Measurements from ENCODE around the gene CD36. TPM values are rescaled to one million over a fixed set of nuclear protein-coding genes. Genes with fewer than 3 reads are reported as not detected.

The CD36 gene
- total and polyA plus RNA-seq, 5 donors: 460 to 639 (median 570) TPM

DNA sequence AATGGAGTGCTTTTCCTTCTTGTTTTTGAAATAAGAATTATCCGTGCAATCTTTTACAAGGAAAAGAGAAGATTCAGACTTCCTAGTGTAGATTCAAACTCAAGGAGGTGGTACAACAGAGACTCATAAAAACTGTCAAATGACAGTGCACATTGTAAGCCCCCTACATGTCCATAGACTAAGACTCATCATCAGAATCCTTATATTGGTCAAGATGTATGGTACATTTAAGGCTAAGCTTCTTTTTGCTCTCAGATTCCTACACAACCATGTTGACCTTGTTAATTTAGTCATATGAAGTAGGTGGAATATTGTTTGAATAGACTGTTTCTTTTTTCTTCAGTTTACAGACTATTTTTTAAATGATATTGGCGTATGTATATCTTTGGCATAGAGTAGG lies 11.6 kb downstream of the CD36 start:
- Histone ChIP-seq H3K27ac (ENCODE audit: low read length) (no peak overlapping the region), H3K4me3 (ENCODE audit: low read length) (no peak overlapping the region), H3K4me1 (ENCODE audit: control insufficient read depth, insufficient read depth, low read length) (no peaks in the 10 kb centered on the region), H3K9me3 (ENCODE audit: control insufficient read depth, low read length) (no peaks in the 10 kb centered on the region), H3K27me3 (ENCODE audit: control insufficient read depth, insufficient read depth) (no peaks in the 10 kb centered on the region)
- ATAC-seq: no peak
- intact Hi-C loops (cut with DNase I): no loop called here
- DNase-seq: no peak
- WGBS: 88% methylated on average over 2 of the region's 2 CpGs

DNA sequence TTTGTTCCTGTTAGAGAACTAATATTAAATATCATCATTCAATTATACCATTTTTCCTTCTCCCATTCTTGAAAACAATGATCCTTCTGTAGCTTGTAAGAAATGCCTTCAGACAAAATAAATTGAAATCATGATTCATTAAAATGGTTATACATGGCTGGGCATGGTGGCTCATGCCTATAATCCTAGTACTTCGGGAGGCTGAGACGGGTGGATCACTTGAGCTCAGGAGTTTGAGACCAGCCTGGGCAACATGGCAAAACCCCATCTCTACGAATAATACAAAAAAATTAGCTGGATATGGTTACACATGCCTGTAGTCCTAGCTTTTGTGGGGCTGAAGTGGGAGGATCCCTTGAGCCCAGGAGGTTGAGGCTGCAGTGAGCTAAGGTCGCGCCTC lies 13.0 kb downstream of the CD36 start:
- WGBS: 92% methylated on average over 5 of the region's 5 CpGs
- H3K4me3 ChIP-seq (ENCODE audit: low read length): no peak overlapping the region
- no peaks in the 10 kb centered on the region for H3K9me3 ChIP-seq (ENCODE audit: control insufficient read depth, low read length)
- ATAC-seq (no peak), DNase-seq (no peak)
- no peak overlapping the region for H3K27ac ChIP-seq (ENCODE audit: low read length)
- intact Hi-C loops (cut with DNase I): no loop called here
- peaks cover 2% of the 10 kb centered on the region for H3K4me1 ChIP-seq (ENCODE audit: control insufficient read depth, insufficient read depth, low read length)
- no peaks in the 10 kb centered on the region for H3K27me3 ChIP-seq (ENCODE audit: control insufficient read depth, insufficient read depth)

DNA sequence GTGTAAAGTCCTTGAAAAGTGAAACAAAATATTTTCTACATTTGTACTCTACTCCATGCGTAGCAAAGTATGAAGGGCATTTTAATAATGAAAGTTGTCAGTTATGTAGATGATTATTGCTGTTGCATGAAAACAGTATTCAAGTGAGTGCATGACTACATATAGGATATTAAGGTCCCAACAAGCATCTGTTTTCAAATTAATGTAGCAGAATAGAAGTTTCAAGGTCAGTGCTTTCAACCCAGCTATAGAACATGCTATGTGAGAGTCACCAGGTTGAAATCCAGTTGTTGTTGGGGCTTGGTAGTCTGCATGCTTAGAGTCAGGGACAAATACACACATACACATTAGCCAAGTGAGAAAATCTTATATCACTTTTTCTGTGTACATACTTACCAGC lies 14.8 kb downstream of the CD36 start:
- no peak overlapping the region for H3K27ac ChIP-seq (ENCODE audit: low read length)
- DNase-seq (no peak), ATAC-seq (no peak)
- peaks cover 2% of the 10 kb centered on the region for H3K4me1 ChIP-seq (ENCODE audit: control insufficient read depth, insufficient read depth, low read length)
- H3K4me3 ChIP-seq (ENCODE audit: low read length): no peak overlapping the region
- 84% methylated on average over 1 of the region's 1 CpG for WGBS
- H3K27me3 ChIP-seq (ENCODE audit: control insufficient read depth, insufficient read depth): no peaks in the 10 kb centered on the region
- intact Hi-C loops (cut with DNase I): no loop called here
- no peaks in the 10 kb centered on the region for H3K9me3 ChIP-seq (ENCODE audit: control insufficient read depth, low read length)

DNA sequence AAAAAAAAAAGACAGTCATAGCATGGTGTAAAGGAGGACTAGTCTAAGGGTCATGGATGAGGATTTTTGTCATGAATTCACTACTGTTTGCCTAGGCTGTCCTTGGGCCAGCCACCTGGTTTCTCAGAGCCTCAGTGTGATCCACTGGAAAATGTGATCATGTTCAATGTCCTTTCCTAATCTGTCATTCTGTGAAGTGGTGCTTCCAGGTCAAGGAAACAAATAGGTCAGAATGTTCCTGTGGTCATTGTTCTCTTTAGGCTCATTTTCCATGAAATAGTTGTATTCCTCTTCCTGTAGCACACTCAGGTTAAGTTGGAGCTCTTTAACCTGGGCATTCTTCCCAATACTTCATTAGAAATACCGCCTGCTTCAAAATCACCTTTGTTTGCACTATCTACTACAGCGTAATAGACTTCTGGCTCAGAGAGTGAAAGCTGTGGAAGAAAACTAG lies 16.5 kb downstream of the CD36 start:
- Histone ChIP-seq H3K27me3 (ENCODE audit: control insufficient read depth, insufficient read depth) (no peaks in the 10 kb centered on the region), H3K9me3 (ENCODE audit: control insufficient read depth, low read length) (no peaks in the 10 kb centered on the region), H3K4me3 (ENCODE audit: low read length) (no peak overlapping the region), H3K4me1 (ENCODE audit: control insufficient read depth, insufficient read depth, low read length) (peaks cover 3% of the 10 kb centered on the region), H3K27ac (ENCODE audit: low read length) (no peak overlapping the region)
- ATAC-seq: peak; percentile 40 to 72
- intact Hi-C loops (cut with DNase I): no loop called here
- DNase-seq: no peak
- WGBS: 52% methylated on average over 2 of the region's 2 CpGs

DNA sequence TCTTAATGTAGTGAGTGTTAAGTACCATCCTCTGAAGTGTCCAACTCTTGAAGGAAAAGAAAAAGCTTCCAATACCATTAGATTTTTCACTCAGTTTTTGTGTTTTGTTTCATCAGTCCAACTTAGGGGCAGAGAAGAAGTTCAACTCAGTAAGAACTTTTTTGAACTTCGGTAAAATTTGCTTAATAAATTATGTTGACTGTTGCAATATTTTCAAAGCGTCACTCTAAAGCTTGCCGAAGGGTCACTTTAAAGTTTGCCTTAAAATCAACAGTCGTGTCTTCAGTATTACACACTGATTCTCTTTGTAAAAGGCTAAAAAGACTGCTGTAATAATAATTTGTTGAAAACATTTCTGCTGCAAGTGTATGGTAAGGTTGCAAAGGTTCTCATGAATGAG lies 17.6 kb downstream of the CD36 start:
- H3K4me1 ChIP-seq (ENCODE audit: control insufficient read depth, insufficient read depth, low read length): peaks cover 3% of the 10 kb centered on the region
- H3K4me3 ChIP-seq (ENCODE audit: low read length): no peak overlapping the region

DNA sequence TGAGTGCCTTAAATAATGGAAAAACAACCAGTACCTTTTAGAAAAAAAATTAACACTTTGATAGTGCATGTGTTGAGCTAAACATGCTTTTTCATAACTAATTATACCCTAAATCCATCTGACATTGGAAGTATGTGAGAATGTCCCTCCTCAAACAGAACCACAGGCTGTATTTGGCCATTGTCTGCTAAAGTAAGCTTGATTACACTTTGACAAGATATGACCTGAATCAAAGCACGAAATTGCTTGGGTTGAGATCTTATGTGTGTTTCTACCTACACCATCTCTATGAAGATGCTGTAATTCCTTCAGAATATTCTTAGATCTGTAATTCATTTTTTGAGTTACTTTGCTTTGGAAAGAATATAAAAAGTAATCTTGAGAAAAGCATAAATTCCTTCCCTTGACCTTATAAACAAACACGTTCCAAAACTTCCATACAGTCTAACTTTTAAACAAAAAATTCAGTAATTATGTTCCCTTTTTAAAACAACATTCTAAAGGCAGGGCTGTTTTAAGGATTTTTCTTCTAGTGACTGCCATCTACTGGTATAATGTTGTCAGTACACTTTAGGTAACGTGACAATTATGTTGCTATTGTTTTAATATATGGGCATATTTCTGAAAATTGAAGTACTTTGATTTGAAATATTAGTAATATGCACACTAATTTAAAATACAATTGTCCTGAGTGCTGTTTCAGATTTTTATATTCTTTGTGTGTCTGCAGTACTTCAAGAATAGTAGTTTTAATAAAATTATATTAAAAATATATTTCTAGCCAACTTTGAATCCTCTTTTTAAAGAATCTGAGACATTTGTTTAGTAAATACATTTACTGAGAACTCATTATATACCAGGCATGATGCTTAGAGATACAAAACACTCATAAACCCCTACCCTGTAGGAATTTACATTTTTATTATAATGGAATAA lies 20.9 kb downstream of the CD36 start:
- intact Hi-C loops (cut with DNase I): loop anchor here (5.0 to 10.0 kb wide), 3 partner anchors 225 to 235 kb away; no protein-coding TSS in a partner anchor
- Histone ChIP-seq H3K9me3 (ENCODE audit: control insufficient read depth, low read length) (no peaks in the 10 kb centered on the region), H3K27me3 (ENCODE audit: control insufficient read depth, insufficient read depth) (no peaks in the 10 kb centered on the region), H3K4me3 (ENCODE audit: low read length) (no peak overlapping the region), H3K27ac (ENCODE audit: low read length) (no peak overlapping the region), H3K4me1 (ENCODE audit: control insufficient read depth, insufficient read depth, low read length) (peaks cover 3% of the 10 kb centered on the region)
- DNase-seq (no peak), ATAC-seq (peak in 1 of 2 donors; percentile 42)
- 7% methylated on average over 3 of the region's 3 CpGs for WGBS

More for the DNA sequence above, 17.6 kb downstream of the CD36 start:
- Histone ChIP-seq H3K27ac (ENCODE audit: low read length) (no peak overlapping the region), H3K9me3 (ENCODE audit: control insufficient read depth, low read length) (no peaks in the 10 kb centered on the region), H3K27me3 (ENCODE audit: control insufficient read depth, insufficient read depth) (no peaks in the 10 kb centered on the region)
- 83% methylated on average over 4 of the region's 4 CpGs for WGBS
- intact Hi-C loops (cut with DNase I): no loop called here
- ATAC-seq (no peak), DNase-seq (no peak)

DNA sequence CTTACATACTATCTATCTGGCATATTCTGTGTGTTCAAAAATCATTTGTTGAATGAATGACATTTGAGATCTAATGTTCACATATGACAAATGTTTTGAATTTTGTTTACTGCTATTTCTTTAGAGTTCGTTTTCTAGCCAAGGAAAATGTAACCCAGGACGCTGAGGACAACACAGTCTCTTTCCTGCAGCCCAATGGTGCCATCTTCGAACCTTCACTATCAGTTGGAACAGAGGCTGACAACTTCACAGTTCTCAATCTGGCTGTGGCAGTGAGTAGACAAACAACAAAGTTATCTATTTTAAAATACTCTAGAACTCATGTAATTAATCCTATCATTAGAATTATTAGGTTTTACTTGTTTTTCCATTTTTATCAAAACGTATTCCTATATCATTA lies 22.5 kb downstream of the CD36 start:
- no peak for DNase-seq
- ATAC-seq: peak in 1 of 2 donors; percentile 60
- Histone ChIP-seq H3K27ac (ENCODE audit: low read length) (no peak overlapping the region), H3K27me3 (ENCODE audit: control insufficient read depth, insufficient read depth) (no peaks in the 10 kb centered on the region), H3K4me1 (ENCODE audit: control insufficient read depth, insufficient read depth, low read length) (peaks cover 1% of the 10 kb centered on the region), H3K9me3 (ENCODE audit: control insufficient read depth, low read length) (no peaks in the 10 kb centered on the region), H3K4me3 (ENCODE audit: low read length) (no peak overlapping the region)
- WGBS: 51% methylated on average over 4 of the region's 4 CpGs
- intact Hi-C loops (cut with DNase I): loop anchor here (5.0 to 10.0 kb wide), 3 partner anchors 226 to 236 kb away; no protein-coding TSS in a partner anchor

DNA sequence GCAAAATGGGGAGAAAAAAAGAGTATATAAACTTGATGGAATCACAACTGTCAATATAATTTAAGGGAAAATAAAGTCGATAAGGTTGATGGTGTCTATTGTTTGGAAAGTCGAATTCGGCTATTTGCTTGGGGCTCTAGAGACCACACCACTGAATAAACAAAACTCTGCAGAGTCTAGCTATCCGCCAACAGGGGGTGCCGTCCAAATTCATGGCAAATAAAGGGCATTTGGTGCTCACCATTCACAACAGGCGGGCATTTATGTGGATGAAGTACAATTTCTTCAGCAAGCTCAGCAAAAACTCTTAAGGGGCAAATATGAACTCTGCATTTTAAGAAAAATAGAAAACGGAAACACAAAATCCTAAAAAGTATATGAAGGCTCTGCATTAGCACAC lies 23.3 kb downstream of the CD36 start:
- Histone ChIP-seq H3K4me1 (ENCODE audit: control insufficient read depth, insufficient read depth, low read length) (peaks cover 1% of the 10 kb centered on the region), H3K4me3 (ENCODE audit: low read length) (no peak overlapping the region), H3K27ac (ENCODE audit: low read length) (no peak overlapping the region), H3K9me3 (ENCODE audit: control insufficient read depth, low read length) (no peaks in the 10 kb centered on the region), H3K27me3 (ENCODE audit: control insufficient read depth, insufficient read depth) (no peaks in the 10 kb centered on the region)
- ATAC-seq (no peak), DNase-seq (no peak)
- WGBS: 83% methylated on average over 7 of the region's 7 CpGs
- intact Hi-C loops (cut with DNase I): loop anchor here (5.0 to 10.0 kb wide), 3 partner anchors 227 to 237 kb away; no protein-coding TSS in a partner anchor

DNA sequence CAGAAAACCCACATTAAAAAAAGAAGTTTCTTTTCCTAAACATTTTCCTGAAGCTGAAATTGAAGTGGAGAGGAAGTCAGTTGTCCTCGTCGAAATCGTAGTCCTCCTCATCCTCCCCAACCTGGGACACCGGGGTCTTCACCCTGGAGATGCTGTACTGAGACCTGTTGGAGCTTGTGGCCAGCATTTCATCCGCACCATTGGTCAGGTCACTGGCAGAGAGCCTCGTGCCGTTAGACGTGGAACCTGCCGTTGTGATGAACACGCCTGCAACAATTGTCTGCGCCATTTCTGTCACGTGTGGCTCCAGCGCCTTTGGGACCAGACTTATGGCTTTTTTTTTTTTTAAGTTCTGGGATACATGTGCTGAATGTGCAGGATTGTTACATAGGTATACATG lies 23.8 kb downstream of the CD36 start:
- intact Hi-C loops (cut with DNase I): loop anchor here (5.0 to 10.0 kb wide), 3 partner anchors 227 to 237 kb away; no protein-coding TSS in a partner anchor
- H3K27me3 ChIP-seq (ENCODE audit: control insufficient read depth, insufficient read depth): no peaks in the 10 kb centered on the region
- no peak overlapping the region for H3K27ac ChIP-seq (ENCODE audit: low read length)
- no peaks in the 10 kb centered on the region for H3K9me3 ChIP-seq (ENCODE audit: control insufficient read depth, low read length)
- ATAC-seq (no peak), DNase-seq (no peak)
- H3K4me3 ChIP-seq (ENCODE audit: low read length): no peak overlapping the region
- 81% methylated on average over 13 of the region's 13 CpGs for WGBS
- H3K4me1 ChIP-seq (ENCODE audit: control insufficient read depth, insufficient read depth, low read length): peaks cover 1% of the 10 kb centered on the region

DNA sequence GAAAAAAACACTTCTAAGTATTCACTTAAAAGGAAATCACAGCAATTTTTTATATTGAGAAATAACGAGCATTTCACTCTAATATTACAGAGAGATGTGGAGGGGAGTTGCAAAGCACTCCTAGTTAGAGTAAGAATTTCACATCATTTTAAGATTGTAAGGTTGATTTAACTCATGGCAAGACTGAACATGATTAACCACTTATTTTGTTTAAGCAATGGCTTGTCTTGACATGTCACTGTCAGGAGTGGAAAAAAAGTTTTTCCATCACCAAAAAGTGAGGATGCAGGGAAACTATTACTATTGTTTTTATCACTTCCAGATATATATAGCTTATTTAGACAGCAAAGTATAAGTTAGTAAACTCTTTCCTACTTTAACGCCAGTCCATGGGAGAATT lies 27.1 kb downstream of the CD36 start:
- intact Hi-C loops (cut with DNase I): loop anchor here in 2 of 4 donors (10.0 kb wide), 2 partner anchors 231 to 241 kb away; no protein-coding TSS in a partner anchor
- H3K27me3 ChIP-seq (ENCODE audit: control insufficient read depth, insufficient read depth): no peaks in the 10 kb centered on the region
- WGBS: 79% methylated on average over 2 of the region's 2 CpGs
- H3K4me3 ChIP-seq (ENCODE audit: low read length): no peak overlapping the region
- ATAC-seq (no peak), DNase-seq (no peak)
- no peaks in the 10 kb centered on the region for H3K4me1 ChIP-seq (ENCODE audit: control insufficient read depth, insufficient read depth, low read length)
- no peaks in the 10 kb centered on the region for H3K9me3 ChIP-seq (ENCODE audit: control insufficient read depth, low read length)
- no peak overlapping the region for H3K27ac ChIP-seq (ENCODE audit: low read length)

DNA sequence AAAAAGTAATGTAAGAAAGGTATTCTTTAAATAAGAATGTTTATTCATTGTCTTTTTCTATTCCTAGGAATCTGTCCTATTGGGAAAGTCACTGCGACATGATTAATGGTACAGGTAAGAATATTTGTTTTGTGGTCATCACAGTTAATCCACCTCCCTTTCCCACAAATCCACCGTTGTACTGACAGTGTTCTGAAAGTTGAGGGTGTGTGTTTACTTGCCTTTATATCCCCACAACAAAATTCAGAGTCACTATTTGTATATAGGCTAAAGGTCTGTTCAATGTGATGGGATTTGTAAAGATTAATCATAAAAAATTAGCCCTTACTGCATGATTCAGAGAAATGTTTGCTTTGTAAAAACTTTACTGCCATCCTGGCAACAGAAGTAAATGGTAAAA lies 27.9 kb downstream of the CD36 start:
- DNase-seq (no peak), ATAC-seq (no peak)
- intact Hi-C loops (cut with DNase I): loop anchor here in 2 of 4 donors (10.0 kb wide), 2 partner anchors 232 to 242 kb away; no protein-coding TSS in a partner anchor
- no peak overlapping the region for H3K27ac ChIP-seq (ENCODE audit: low read length)
- no peak overlapping the region for H3K4me3 ChIP-seq (ENCODE audit: low read length)
- H3K9me3 ChIP-seq (ENCODE audit: control insufficient read depth, low read length): no peaks in the 10 kb centered on the region
- no peaks in the 10 kb centered on the region for H3K27me3 ChIP-seq (ENCODE audit: control insufficient read depth, insufficient read depth)
- 88% methylated on average over 2 of the region's 2 CpGs for WGBS
- no peaks in the 10 kb centered on the region for H3K4me1 ChIP-seq (ENCODE audit: control insufficient read depth, insufficient read depth, low read length)
